ENCODE results near the gene LIME1. TPM values are rescaled to one million over a fixed set of nuclear protein-coding genes. Genes with fewer than 3 reads are reported as not detected.

The LIME1 gene
- total RNA-seq, 6 experiments from 2014 or later, result 37.0 to 118 (median 65.5) TPM

DNA sequence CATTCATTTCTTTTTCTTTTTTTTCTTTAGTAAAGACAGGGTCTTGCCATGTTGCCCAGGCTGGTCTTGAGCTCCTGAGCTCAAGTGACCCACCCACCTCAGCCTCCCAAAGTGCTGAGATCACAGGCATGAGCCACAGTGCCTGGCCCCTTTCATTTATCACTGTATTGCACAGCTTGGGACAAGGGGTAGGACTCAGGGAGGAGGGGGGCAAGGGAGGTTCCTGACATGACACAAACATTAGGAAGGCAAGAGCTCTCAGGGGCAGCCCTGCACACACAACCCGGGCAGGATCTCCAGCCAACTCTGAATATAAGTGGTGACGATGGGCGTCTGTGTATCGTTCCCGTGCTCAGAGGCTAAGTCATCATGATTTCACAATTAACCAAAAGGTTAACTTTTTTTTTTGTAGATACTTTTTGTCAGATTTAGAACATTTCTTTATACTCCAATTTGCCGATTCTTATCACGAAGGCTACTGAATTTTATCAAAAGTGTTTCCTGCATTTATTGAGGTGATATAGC is 23.0 kb downstream of the LIME1 start:
- H3K27me3 ChIP-seq, result no peaks in the 10 kb centered on the region
- no peaks in the 10 kb centered on the region for H3K36me3 ChIP-seq
- 83% methylated on average over 7 of the region's 7 CpGs for WGBS (ENCODE audit: insufficient coverage, low coverage, low lambda C conversion rate, missing lambda C conversion rate)
- no peak overlapping the region for H3K27ac ChIP-seq
- no peak for TF ChIP-seq POLR2A (IDR thresholded peaks at IDR 0.05)
- TF ChIP-seq, protein P1, sequence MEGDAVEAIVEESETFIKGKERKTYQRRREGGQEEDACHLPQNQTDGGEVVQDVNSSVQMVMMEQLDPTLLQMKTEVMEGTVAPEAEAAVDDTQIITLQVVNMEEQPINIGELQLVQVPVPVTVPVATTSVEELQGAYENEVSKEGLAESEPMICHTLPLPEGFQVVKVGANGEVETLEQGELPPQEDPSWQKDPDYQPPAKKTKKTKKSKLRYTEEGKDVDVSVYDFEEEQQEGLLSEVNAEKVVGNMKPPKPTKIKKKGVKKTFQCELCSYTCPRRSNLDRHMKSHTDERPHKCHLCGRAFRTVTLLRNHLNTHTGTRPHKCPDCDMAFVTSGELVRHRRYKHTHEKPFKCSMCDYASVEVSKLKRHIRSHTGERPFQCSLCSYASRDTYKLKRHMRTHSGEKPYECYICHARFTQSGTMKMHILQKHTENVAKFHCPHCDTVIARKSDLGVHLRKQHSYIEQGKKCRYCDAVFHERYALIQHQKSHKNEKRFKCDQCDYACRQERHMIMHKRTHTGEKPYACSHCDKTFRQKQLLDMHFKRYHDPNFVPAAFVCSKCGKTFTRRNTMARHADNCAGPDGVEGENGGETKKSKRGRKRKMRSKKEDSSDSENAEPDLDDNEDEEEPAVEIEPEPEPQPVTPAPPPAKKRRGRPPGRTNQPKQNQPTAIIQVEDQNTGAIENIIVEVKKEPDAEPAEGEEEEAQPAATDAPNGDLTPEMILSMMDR (IDR thresholded peaks at IDR 0.05), result no peak
- intact Hi-C loops (cut with DNase I), result no loop called here
- no peak overlapping the region for H3K4me3 ChIP-seq
- no peak for ATAC-seq
- DNase-seq, result no peak
- H3K4me1 ChIP-seq, result no peaks in the 10 kb centered on the region
- no peaks in the 10 kb centered on the region for H3K9me3 ChIP-seq

GRCh38 chr20:63765082-63765873 is 28.8 kb downstream of the LIME1 start:
- no peak for TF ChIP-seq POLR2A (IDR thresholded peaks at IDR 0.05)
- TF ChIP-seq, protein P1 (IDR thresholded peaks at IDR 0.05), result no peak
- Histone ChIP-seq H3K36me3 (no peaks in the 10 kb centered on the region), H3K27me3 (no peaks in the 10 kb centered on the region), H3K4me3 (no peak overlapping the region), H3K27ac (no peak overlapping the region), H3K9me3 (no peaks in the 10 kb centered on the region), H3K4me1 (no peaks in the 10 kb centered on the region)
- 46% methylated on average over 16 of the region's 16 CpGs for WGBS (ENCODE audit: insufficient coverage, low coverage, low lambda C conversion rate, missing lambda C conversion rate)
- intact Hi-C loops (cut with DNase I), result no loop called here
- ATAC-seq (peak in 3 of 4 donors; percentile 23 to 45 (median 42)), DNase-seq (no peak)

- no peaks in the 10 kb centered on the region for H3K9me3 ChIP-seq
- no peaks in the 10 kb centered on the region for H3K27me3 ChIP-seq
- 100% methylated on average over 4 of the region's 7 CpGs for WGBS (ENCODE audit: insufficient coverage, low coverage, low lambda C conversion rate, missing lambda C conversion rate)
- intact Hi-C loops (cut with DNase I), result no loop called here
- no peak for DNase-seq
- H3K27ac ChIP-seq, result no peak overlapping the region
- no peak for ATAC-seq
- TF ChIP-seq, protein P1 (IDR thresholded peaks at IDR 0.05), result no peak
- no peak for TF ChIP-seq POLR2A (IDR thresholded peaks at IDR 0.05)
- H3K4me3 ChIP-seq, result no peak overlapping the region
- no peaks in the 10 kb centered on the region for H3K36me3 ChIP-seq
- no peaks in the 10 kb centered on the region for H3K4me1 ChIP-seq
Measured at GRCh38 chr20:63765902-63766301, 29.4 kb downstream of the LIME1 start.

DNA sequence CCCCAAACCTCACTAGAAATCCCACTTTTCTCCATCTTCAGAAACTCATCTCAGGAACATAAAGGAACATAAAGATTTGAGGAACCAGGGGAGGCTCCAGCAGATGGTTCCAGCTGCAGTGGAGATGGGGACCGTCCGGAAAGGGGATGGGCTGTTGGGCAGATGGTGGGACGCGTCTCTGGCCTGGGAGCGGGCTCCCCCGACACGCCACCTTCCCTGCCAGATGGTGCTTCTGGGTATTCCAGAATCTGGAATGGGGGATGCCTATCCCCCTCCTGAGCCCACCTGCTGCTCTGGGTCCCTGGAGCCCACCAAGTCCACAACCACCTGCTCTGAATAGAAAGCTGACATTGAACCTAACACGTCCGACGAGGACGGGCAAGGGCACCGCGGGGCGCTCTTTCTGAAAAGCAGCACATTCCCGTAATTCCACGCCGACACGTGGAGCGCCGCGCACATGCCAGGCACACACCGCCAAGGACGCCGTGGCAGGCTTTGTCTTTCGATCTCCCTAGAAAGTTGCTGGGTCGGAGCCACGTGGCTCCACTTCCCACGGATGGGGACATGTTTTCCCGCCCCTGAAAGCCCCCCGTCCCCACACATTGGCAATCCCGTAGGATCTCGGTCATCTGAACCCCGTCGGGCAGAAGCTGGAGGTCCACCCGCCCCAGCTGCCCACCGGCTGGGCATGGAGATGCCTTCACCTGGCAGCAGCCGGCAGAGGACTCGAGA is 30.4 kb downstream of the LIME1 start:
- no peaks in the 10 kb centered on the region for H3K36me3 ChIP-seq
- ATAC-seq (no peak), DNase-seq (no peak)
- no peak overlapping the region for H3K27ac ChIP-seq
- H3K9me3 ChIP-seq, result no peaks in the 10 kb centered on the region
- intact Hi-C loops (cut with DNase I), result no loop called here
- no peaks in the 10 kb centered on the region for H3K27me3 ChIP-seq
- TF ChIP-seq POLR2A (IDR thresholded peaks at IDR 0.05), result no peak
- TF ChIP-seq, protein P1 (IDR thresholded peaks at IDR 0.05), result no peak
- H3K4me1 ChIP-seq, result no peaks in the 10 kb centered on the region
- H3K4me3 ChIP-seq, result no peak overlapping the region
- 87% methylated on average over 3 of the region's 38 CpGs for WGBS (ENCODE audit: insufficient coverage, low coverage, low lambda C conversion rate, missing lambda C conversion rate)
